Epidermal melanocyte (primary cell): Measurements from ENCODE around the gene SART3.
"Not testable (repeated sequence)": the region's sequence is repeated elsewhere in the genome, so short reads cannot be mapped to it uniquely, and the experiment has no call there.

Experiments
- DNase-seq: peaks from one replicate; pipeline ENCODE4 v3.0.0; 2011; ENCODE audit warnings: low spot score; ENCODE audit not compliant: insufficient read length

The SART3 gene

DNA sequence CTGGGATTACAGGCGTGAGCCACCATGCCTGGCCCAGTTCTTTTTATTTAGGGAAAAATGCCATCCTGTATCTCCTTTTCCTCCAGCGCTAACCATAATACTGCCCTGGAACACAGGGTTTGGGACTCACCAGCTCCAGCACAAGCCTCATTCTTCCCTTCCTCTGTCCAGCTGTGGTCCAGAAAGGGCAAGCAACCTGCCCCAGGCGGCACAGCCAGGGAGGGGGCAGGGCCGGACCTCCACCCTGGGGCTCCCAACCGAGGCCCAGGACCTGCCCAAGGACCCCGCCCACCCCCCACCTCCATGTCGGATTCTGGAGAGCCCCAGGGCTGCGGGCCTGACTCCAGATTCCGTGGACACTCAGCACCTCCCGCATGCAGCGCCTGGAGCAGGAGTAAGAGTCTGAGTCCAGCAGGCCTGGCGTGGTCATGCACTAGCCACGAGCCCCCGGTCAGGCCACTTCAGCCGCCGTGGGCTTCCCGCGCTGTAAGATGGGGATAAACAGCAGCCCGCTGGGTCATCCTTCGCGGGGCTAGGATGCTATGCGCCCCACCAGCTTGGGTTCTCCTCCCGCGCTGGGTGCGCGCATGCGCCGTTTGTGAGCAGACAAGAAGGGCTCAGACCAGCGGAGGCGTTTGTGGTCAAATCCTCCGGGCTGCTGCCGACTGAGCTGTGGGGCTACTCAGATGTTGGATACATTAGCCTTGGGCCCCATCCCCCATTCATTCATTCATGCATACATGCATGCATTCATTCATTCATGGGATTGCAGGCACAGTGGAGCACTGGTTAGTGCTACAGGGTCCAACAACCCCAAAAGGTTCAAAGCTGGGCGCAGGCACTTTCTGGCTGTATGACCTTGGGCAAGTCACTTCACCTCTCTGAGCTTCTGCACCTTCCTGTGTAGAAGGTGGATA is 20.6 kb upstream of the SART3 start:
- DNase-seq, result no peak

DNA sequence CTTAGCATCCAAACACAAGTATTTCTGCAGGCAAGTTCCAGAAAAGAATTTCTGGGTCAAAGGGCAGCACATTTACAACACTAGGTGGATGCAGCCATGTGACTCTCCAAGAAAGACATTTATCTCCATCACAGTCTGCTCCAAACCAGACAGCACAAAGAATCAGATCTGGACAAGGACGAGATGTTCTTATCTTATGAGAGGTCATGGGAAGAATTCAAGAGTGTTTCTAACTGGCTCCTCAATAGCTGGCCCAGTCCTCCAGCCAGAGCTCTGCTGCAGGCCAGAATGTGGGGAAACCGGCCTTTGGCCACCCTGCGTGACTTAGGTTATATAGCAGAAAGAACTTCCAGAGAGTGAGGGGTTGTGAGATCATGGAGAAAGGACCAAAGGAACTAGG is 19.6 kb upstream of the SART3 start:
- DNase-seq, result no peak

DNA sequence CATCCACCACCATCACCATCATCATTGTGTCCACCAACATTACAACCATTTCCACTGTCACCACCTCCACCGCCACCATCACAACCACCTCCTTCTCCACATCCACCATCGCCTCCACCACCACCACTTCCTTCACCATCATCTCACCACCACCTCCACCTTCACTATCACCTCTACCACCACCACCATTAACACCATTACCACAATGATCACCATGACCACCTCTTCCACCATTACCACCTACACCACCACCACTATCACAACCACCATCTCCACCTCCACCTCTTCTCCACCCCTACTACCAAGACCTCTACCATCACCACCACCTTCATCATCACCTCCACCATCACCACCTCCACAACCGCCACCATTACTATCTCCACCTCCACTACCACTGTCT is 17.8 kb upstream of the SART3 start:
- DNase-seq, result no peak

DNA sequence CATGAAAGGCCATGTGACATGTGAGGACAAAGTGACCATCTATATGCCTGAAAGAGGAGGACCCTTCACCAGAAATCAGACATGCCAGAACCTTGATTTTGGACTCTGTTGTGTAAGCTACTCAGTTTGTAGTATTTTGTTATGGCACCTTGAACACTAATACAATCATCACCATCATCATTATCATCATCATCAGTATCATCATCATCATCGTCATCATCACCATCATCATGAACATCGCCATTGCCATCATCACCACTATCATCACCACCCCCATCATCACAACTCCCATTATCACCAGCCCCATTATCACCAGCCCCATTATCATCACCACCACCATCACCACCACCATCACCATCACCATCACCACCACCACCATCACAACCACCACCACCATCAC is 17.3 kb upstream of the SART3 start:
- no peak for DNase-seq

DNA sequence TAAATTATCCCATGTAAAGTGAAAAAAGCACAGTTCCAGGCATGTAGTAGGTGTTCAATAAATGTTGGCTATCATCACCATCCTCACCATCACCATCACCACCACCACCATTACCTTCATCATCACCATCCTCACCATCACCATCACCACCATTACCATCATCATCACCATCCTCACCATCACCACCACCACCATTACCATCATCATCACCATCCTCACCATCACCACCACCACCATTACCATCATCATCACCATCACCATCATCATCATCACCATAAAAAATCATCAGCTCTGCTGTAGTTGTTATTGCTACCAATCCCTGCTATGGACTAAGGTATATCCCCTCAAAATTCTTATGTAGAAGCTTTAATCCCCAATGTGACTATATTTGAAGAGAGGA is 16.5 kb upstream of the SART3 start:
- DNase-seq, result no peak

DNA sequence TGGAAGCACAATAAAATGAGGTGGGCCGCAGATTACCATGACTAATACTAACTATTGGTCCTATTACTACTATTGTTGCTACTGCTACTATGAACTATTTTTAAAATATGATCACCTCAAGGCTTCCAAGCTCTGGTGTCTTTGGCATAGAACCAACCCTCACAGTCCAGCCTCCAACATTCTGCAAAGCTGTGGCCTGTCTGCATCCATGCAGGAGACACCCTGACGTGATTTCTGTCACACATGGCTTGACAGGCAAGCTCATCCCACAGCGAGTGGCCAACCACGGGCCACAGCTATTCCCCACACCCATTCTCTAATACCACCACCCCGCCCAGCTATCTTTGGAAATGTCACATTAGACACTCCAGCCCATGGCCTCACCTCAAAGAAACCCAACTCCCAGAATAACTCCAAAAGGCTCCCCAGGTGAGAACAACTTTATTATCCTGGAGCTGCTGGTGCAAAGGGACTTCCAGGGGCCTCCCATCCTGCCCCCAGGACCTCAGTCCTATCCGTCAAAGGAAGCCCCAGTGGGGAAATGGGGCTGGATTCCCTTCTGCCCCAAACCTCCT is 15.8 kb upstream of the SART3 start:
- DNase-seq, result no peak

DNA sequence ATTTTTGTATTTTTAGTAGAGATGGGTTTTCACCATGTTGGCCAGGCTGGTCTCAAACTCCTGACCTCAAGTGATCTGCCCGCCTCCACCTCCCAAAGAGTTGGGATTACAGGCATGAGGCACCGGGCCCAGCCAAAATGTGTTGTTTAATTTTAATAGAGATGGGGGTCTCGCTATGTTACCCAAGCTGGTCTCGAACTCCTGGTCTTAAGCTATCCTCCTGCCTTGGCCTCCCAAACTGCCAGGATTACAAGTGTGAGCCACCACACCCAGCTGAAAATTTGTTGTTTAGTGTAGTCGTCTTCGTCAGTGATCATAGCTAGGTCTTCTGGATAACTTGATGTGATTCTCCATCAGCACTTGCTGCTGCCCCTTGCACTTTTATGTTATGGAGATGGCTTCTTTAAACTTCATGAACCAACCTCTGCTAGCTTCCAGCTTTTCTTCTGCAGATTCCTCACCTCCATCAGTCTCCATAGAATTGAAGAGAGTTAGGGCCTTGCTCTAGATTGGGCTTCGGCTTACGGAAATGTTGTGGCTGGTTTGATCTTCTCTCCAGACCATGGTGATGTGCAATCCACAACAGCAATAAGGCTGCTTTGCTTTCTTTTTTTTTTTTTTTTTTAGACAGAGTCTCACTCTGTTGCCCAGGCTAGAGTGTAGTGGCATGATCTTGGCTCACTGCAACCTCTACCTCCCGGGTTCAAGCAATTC is 14.4 kb upstream of the SART3 start:
- no peak for DNase-seq

DNA sequence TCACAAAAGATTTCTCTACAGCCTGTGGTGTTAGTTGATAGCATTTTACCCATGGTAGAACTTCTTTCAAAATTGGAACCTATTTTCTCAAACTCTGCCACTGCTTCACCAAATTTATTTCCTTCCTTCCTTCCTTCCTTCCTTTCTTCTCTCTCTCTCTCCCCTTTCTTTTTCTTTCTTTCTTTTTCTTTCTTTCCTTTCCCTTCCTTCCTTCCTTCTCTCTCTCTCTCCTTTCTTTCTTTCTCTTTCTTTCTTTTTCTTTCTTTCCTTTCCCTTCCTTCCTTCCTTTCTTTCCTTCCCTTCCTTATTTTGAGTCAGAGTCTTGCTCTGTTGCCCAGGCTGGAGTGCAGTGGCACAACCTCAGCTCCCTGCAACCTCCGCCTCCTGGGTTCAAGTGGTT is 13.3 kb upstream of the SART3 start:
- not testable (repeated sequence) for DNase-seq

DNA sequence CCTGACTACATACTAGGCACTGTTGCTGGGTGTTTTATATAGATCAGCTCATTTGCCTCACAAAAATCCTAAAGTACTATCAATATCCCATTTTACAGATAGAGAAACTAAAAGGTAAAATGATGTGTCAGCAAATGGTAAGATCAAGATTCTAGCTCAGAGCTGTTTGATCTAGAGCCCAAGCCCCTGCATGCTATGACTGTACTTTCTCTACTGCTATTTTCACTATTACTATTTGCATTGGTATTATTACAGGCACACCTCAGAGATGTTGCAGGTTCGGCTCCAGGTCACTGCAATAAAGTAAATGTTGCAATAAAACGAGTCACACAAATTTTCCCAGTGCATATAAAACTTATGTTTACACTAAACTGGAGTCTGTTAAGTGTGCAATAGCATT is 12.3 kb upstream of the SART3 start:
- no peak for DNase-seq

DNA sequence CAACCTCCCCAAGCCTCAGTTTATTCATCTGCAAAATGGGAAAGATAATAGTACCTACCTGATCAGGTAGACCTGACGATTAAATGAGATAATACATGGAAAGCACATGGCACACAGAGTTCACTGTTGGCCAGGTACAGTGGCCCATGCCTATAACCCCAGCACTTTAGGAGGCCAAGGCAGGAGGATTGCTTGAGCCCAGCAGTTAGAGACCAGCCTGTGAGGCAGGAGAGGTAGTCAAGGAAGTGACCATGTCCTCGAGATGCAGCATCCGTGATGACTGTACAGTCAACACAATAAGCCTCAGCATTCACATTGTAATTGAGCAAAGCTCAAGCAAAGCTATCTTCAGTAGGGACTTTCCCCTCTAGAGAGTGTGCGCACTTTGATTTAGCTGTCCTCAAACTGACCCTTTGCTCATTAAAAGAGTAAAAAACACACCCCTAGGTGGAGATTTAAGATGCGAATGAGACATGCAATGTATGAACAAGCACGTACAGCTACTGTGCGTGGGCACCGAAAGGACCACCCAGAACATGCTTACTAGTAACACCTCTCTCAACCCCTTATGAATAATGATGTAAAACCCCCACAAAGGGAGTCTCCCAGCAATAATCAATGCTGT is 11.3 kb upstream of the SART3 start:
- DNase-seq, result no peak

DNA sequence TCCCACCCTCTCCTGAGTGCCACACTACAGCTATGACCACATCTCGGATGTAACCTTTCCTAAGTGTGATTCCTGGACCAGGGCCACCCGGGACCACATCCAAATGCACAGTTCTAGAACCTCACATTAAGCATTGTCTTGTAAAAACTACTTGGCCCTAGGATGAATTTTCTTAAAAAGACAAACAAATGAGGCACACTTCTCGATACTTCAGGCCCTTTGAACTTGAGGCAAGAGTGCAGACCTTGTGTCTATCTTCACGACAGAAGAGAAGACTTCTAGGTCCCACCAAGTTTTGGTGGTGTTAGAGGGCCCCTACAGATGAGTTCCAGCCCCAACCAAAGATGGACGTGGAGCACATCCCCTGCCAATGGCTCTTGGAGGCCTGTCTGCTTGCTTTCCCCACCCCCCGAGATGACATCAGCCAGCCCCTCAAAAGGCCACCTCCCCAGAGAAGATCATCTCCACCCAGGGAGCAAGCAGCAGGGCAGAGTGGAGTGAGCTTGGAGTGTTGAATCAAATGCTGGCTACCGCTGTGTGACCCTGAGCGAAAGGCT is 10.7 kb upstream of the SART3 start:
- DNase-seq, result no peak

DNA sequence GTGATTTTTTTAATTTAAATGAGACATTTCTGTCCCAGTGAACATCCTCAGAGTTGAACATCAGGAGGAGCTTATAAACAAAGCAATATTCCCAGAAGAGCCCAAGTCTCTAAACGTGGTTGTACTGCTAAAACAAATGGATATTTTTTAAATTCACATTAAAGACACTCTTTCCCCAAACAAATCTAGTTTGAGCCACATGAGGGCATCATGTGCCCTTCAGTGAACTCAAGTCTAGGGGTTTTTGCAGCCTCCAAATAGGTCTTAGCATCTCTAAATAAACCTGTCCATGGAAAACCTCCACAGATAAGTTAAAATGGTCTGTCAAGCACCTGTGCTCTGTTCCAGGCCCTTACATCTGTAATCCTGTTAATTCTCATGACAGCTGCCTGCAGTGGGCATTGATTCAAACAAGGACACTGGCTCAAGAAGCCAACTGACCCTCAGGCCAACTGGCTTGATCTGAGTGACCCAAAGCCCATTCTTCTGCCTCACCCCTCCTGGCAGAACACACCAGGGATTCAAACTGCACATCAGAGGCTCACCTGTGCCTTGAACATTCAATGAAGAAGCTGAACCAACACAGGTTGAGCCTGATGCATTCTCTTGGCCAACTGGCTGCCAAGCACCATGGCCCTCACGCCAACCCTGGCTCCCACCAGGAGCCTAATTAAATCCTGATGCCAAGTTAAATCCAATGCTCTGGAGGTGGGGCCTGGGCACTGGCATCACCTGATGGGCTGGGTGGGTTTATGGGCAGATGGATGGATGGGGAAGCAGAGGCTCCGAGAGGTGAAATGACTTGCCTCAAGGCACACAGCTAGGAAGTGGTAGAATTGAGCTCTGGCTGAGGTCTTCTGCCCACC is 10.0 kb upstream of the SART3 start:
- DNase-seq, result no peak

DNA sequence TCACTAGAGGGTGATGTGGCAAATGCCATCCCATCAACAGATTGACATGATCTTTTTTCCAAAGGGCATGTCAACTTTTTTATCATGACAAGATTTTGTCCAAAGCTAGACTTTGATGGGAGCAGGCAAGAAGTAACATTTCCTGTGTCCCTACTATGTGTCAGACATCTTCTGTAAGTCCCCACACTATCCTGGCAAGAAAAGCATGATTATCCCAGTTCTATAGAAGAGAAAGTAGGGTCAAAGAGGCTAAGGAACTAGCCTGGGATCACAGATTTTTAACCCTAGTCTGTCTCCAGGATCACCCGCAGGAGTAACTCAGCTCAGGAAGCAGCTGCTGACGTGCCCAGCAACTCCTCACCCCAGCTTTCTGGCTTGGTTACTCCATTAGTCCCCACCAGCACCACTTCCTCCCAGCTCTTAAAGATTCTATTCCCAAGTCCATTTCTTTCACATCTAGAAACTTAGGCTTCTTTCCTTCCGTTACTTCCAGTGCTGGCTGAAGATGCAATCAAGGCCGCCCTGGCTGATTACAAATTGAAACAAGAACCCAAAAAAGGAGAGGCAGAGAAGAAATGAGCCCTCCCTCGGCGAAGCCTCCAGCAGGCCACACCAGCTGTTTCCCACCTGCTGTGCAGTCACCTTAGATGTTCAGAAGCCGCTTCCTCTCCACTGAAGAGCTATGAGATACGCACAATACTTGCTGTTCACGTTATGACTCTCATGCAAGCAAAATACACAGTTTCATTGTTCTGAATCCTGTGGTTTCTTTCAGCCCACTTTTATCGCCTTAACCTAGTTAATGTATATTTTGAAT is 7.6 kb upstream of the SART3 start:
- no peak for DNase-seq

DNA sequence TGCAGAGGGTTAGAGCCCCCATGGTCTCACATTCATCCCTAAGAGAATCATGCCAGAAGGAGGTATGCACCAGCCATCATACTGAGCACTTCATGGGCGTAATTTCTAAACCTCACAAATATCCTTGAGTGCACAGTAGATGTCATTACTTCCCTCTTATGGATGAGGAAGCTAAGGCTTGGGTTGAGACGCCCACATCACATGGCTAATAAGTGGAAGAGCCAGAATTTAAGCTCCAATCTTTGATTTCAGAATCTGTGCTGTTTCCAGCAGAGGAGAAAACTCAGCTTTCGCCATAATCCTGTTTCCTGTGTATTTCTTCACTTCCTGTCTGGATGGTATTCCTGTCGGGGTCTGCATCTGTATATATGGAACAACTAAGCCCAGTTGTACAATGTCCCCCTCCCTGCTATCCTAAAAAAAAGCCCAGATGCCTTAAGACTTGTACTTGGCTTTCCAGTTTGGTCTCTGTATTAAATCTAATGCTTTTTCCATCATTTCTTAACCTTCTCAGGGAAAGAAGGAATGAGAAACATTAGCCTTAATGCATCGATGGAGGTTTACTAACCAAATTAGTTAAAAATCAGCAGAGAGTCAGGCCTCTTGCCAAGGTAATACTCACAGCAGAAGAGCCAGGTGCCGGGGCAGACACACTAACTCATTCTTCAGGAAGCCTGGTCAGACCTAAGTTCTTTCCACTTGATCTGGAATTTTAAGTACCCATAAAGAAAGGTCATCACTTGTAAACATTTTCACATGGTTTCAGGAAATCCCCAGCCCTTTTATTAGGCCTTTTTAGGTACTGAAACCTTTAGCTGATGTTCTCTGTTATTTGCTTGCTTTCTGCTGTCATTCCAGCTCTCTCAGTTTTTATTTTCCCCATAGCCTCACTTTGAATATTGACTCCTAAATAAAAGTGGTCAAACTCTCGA is 6.7 kb upstream of the SART3 start:
- no peak for DNase-seq

DNA sequence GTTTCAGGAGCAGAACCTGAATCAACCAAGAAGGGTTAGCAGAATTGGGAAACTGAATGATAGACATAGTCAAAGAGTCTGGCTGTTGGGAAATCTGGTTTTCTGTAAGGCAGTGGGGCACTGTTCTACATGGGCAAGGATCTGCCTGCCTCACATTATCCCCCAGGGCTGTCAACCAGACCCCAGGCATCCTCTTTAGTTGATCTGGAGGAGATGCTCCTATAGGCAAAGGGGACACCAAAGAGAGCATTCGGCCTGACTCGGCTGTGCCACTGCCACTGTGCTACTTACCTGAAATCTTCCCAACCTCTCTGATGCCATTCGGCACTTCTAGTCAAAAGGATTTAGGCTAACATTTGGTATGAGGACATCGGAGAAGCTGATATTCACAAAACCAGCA is 5.5 kb upstream of the SART3 start:
- DNase-seq, result no peak

DNA sequence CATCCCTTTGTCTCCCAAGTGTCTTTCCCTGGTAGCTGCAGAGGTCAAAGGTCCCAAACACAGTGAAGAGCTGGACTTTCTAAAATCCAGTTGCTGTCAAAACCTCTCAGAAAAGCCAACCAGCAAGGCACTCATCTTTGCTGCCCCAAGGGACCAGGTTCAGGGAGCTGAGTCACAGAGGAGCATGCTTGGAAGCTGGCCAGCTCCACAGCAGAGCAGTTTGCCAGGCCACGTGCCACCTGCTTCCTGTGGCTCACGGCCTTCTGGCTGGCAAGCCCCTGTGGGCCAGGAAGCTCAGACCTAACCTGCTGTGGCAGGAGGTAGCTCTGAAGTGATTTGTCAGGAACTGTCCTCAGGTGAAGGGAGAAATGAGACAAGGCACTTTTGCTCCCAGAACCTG is 5.0 kb upstream of the SART3 start:
- DNase-seq, result no peak

DNA sequence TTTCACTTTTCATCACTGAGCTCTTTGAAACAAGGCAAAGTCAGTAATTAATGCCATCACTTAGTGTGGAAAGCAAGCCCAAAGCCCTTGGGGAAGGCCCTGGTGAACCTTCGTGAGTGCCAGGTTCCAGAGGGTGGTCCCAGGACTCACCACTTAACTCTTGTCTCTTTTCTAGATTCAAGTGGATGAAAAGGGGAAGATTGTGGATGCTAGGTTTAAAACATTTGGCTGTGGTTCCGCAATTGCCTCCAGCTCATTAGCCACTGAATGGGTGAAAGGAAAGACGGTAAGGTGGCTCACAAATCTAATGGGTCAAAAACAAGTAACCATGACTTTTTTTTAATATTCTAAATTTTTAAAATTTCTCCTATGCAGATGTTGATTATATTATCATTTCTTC is 4.2 kb upstream of the SART3 start:
- DNase-seq, result no peak

DNA sequence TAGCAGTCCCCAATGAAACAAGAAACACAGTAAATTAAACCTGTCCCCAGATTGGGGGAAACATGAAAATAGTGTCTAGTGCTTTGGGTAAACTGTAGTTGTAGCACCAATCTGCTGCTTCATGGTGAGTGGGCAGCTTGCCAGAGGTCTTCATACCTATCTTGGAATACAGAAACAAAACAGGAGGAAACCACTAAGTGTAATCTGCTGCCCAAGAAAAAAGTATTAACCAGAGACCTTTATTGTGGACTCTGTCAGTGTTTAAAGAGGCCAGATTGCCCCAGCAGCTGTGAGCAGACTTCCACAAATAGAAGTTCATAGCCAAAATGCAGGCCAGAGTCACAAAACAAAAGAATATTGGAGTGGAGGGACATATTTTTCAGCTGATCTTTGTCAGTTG is 3.8 kb upstream of the SART3 start:
- no peak for DNase-seq

DNA sequence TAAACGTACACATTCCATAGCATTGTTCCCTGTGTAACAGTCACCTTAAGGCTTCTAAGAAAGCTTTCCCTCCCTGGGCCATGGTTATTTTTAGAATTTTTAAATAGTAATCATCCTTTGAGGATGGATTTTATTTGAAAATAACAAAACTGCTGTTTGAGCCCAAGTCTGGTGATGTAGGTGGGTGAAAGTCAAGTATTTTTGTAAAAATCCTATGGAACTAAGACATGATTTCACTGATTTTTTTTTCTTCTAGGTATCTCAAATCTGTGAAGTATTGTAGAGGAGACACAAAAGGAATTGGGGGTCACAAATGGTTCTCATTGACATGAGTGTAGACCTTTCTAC is 2.8 kb upstream of the SART3 start:
- DNase-seq, result no peak
